ENCODE data around the gene SRPK2. TPM values are rescaled to one million over a fixed set of nuclear protein-coding genes. Genes with fewer than 3 reads are reported as not detected.

The SRPK2 gene
- polyA plus RNA-seq, 4 donors, result 50.4 to 52.5 (median 51.7) TPM

Other genes starting within 250 kb of the SRPK2 start
- gene PUS7, start 133.3 kb upstream of the SRPK2 start, polyA plus RNA-seq (ENCODE audit: insufficient read length in 4 of 4), result 10 to 100 TPM; 15.0 to 24.1 (median 19.6) TPM
- gene RINT1, start 143.3 kb upstream of the SRPK2 start, polyA plus RNA-seq (ENCODE audit: insufficient read length in 4 of 4), result 10 to 100 TPM; 20.2 to 28.9 (median 23.5) TPM
- 1 to 10 TPM; 1.2 to 3.8 (median 2.2) TPM for gene EFCAB10, start 192.6 kb upstream of the SRPK2 start, polyA plus RNA-seq (ENCODE audit: insufficient read length in 4 of 4)